Neural cell (in vitro differentiated cells): ENCODE results near the gene TPRA1. TPM values are rescaled to one million over a fixed set of nuclear protein-coding genes. Genes with fewer than 3 reads are reported as not detected.

Experiments used
- H2AFZ ChIP-seq: fragments of 200-600, 300-800 bp; sonication (generic), shearing (Covaris generic); 2 replicates; pipeline ENCODE4 v1.6.0; 2014; ENCODE audit warnings: low read depth, mild to moderate bottlenecking, antibody characterized with exemption, low read length, moderate library complexity
- H3F3A ChIP-seq: fragments of 200-600 bp; shearing (Covaris generic); 2 replicates; pipeline ENCODE4 v1.6.1; 2016; ENCODE audit warnings: mild to moderate bottlenecking, moderate library complexity, mixed read lengths, antibody characterized with exemption, low read length; ENCODE audit not compliant: insufficient read depth, poor library complexity, severe bottlenecking
- H3K27ac ChIP-seq: fragments of 200-600, 300-800 bp; sonication (generic), shearing (Covaris generic); 2 replicates; pipeline ENCODE4 v1.5.1; 2014; ENCODE audit warnings: mild to moderate bottlenecking, low read length, moderate library complexity
- H3K27me3 ChIP-seq: fragments of 300-800, 200-600 bp; sonication (generic), shearing (Covaris generic); 2 replicates; pipeline ENCODE4 v1.6.0; 2014; ENCODE audit warnings: mild to moderate bottlenecking, low read depth, low read length, moderate library complexity; ENCODE audit not compliant: insufficient read depth
- H3K36me3 ChIP-seq: fragments of 300-800, 200-600 bp; sonication (generic), shearing (Covaris generic); 2 replicates; pipeline ENCODE4 v1.5.1; 2014; ENCODE audit warnings: mild to moderate bottlenecking, antibody characterized with exemption, low read length, moderate library complexity; ENCODE audit not compliant: insufficient read depth
- H3K4me2 ChIP-seq: fragments of 300-800, 200-600 bp; sonication (generic), shearing (Covaris generic); 2 replicates; pipeline ENCODE4 v1.6.0; 2014; ENCODE audit warnings: mild to moderate bottlenecking, low read length
- H3K4me3 ChIP-seq: fragments of 300-800, 200-600 bp; sonication (generic), shearing (Covaris generic); 2 replicates; pipeline ENCODE4 v1.5.1; 2014; ENCODE audit warnings: mild to moderate bottlenecking, low read length, moderate library complexity
- H3K79me2 ChIP-seq: fragments of 200-600 bp; shearing (Covaris generic); replicated peaks from 2 replicates; pipeline ENCODE4 v1.6.0; 2014; ENCODE audit warnings: mild to moderate bottlenecking, low read length, moderate library complexity; ENCODE audit not compliant: insufficient read depth
- H3K9ac ChIP-seq: fragments of 300-800, 200-600 bp; sonication (generic), shearing (Covaris generic); 2 replicates; pipeline ENCODE4 v1.6.1; 2016; ENCODE audit warnings: mild to moderate bottlenecking, low read length, mixed read lengths
- H3K9me2 ChIP-seq: fragments of 200-600 bp; shearing (Covaris generic); 2 replicates; pipeline ENCODE4 v1.6.1; 2016; ENCODE audit warnings: mild to moderate bottlenecking, low read length, mixed read lengths; ENCODE audit not compliant: insufficient read depth
- H3K9me3 ChIP-seq: fragments of 200-600, 300-800 bp; sonication (generic), shearing (Covaris generic); 2 replicates; pipeline ENCODE4 v1.6.1; 2016; ENCODE audit warnings: mild to moderate bottlenecking, mixed run types, low read length, moderate library complexity, mixed read lengths
- H4K20me1 ChIP-seq: fragments of 200-600 bp; shearing (Covaris generic); 2 replicates; pipeline ENCODE4 v1.6.1; 2016; ENCODE audit warnings: mild to moderate bottlenecking, mixed run types; ENCODE audit not compliant: insufficient read depth
- CTCF ChIP-seq: fragments of 450-650 bp; IDR thresholded peaks from 2 replicates; pipeline ENCODE4 v1.5.1; 2014; ENCODE audit warnings: antibody characterized with exemption, mild to moderate bottlenecking, moderate library complexity; ENCODE audit not compliant: poor library complexity, severe bottlenecking
- EP300 ChIP-seq: fragments of 450-650 bp; conservative IDR thresholded peaks from 2 replicates; pipeline ENCODE4 v1.6.1; 2014; ENCODE audit warnings: antibody characterized with exemption, mild to moderate bottlenecking, moderate library complexity; ENCODE audit not compliant: poor library complexity, severe bottlenecking
- EZH2 ChIP-seq: fragments of 200-600, 300-800 bp; shearing (Covaris generic), sonication (generic); IDR thresholded peaks from 2 replicates; pipeline ENCODE4 v1.6.1; 2014; ENCODE audit warnings: antibody characterized with exemption, low read length, borderline replicate concordance, mild to moderate bottlenecking; ENCODE audit not compliant: insufficient read depth, poor library complexity, severe bottlenecking
- MXI1 ChIP-seq: fragments of 450-650 bp; conservative IDR thresholded peaks from 2 replicates; pipeline ENCODE4 v1.6.1; 2014; ENCODE audit warnings: antibody characterized with exemption, mild to moderate bottlenecking; ENCODE audit not compliant: poor library complexity, severe bottlenecking
- POLR2AphosphoS5 ChIP-seq: IDR thresholded peaks from 2 replicates; pipeline ENCODE4 v1.6.1; 2012
- RAD21 ChIP-seq: fragments of 450-650 bp; conservative IDR thresholded peaks from 2 replicates; pipeline ENCODE4 v1.6.1; 2014; ENCODE audit warnings: antibody characterized with exemption, mild to moderate bottlenecking, moderate library complexity
- REST ChIP-seq: IDR thresholded peaks from 2 replicates; pipeline ENCODE4 v1.6.1; 2012; ENCODE audit warnings: borderline replicate concordance
- SMC3 ChIP-seq: fragments of 450-650 bp; conservative IDR thresholded peaks from 2 replicates; pipeline ENCODE4 v1.6.1; 2014; ENCODE audit warnings: antibody characterized with exemption, mild to moderate bottlenecking, moderate library complexity; ENCODE audit not compliant: poor library complexity
- TAF1 ChIP-seq: IDR thresholded peaks from 2 replicates; pipeline ENCODE4 v1.6.1; 2012; ENCODE audit warnings: low read depth
- polyA plus RNA-seq: library from polyadenylated mRNA; depleted of rRNA; stranded (reverse); fragments of >200 nt; gene quantifications from 2 replicates; pipeline ENCODE4 v1.2.3, GENCODE V29; 2014

Gene TPRA1
- polyA plus RNA-seq, 1 donor from 2014 or later = 26.5 TPM

DNA sequence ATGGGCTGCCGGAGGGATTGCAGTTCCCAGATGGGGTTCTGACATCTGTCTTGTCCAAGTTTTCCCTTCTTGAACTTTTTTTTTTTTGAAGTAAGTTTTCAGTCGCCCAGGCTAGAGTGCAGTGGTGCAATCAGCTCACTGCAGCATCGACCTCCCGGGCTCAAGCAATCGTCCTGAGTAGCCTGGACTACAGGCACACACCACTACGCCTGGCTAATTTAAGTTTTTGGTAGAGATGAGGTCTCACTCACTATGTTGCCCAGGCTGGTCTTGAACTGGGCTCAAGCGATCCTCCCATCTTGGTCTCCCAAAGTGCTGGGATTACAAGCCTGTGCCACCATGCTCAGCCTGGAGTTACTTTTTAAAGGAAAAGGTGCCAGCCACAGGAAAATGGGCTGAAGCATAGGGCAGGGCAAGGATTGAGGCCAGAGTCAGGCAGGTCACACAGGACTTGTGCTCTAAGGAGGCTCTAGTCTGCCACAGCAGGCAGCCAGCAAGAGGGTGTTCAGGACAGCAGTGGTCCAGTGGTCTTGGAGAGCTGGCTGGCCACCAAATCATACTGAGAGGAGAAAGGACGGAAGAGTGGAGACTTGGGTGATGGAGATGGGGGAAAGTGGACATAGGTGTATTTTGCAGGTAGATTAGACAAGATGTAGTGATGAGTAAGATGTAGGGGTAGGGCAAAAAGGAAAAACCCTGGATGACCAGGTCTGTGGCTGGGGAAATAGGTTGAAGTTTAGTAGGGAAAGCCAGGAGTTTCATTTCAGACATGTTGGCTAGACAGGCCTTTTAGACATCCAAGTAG, 32.4 kb upstream of the TPRA1 start:
- no peaks in the 10 kb centered on the region for H4K20me1 ChIP-seq
- no peak overlapping the region for H3K27ac ChIP-seq
- H3K4me3 ChIP-seq = no peak overlapping the region
- H3K9me3 ChIP-seq = no peaks in the 10 kb centered on the region
- H3K79me2 ChIP-seq = no peaks in the 10 kb centered on the region
- TF ChIP-seq SMC3 (no peak), RAD21 (no peak), MXI1 (no peak), EZH2 (no peak), TAF1 (no peak), REST (no peak), CTCF (no peak), POLR2AphosphoS5 (no peak), EP300 (no peak)
- H3F3A ChIP-seq = no peaks in the 10 kb centered on the region
- no peak overlapping the region for H3K4me2 ChIP-seq
- no peaks in the 10 kb centered on the region for H3K9me2 ChIP-seq
- H2AFZ ChIP-seq = no peak overlapping the region
- H3K36me3 ChIP-seq = no peaks in the 10 kb centered on the region
- H3K9ac ChIP-seq = no peak overlapping the region
- H3K27me3 ChIP-seq = no peaks in the 10 kb centered on the region

GRCh38 chr3:127622031-127622430, 31.5 kb upstream of the TPRA1 start:
- H4K20me1 ChIP-seq = no peaks in the 10 kb centered on the region
- H3K9me3 ChIP-seq = no peaks in the 10 kb centered on the region
- H3K27ac ChIP-seq = no peak overlapping the region
- no peaks in the 10 kb centered on the region for H3K9me2 ChIP-seq
- no peak overlapping the region for H3K4me3 ChIP-seq
- no peaks in the 10 kb centered on the region for H3K27me3 ChIP-seq
- H3F3A ChIP-seq = no peaks in the 10 kb centered on the region
- no peak for TF ChIP-seq CTCF
- TF ChIP-seq TAF1 = no peak
- TF ChIP-seq EP300 = no peak
- TF ChIP-seq SMC3 = no peak
- no peak for TF ChIP-seq MXI1
- no peak for TF ChIP-seq EZH2
- TF ChIP-seq POLR2AphosphoS5 = no peak
- TF ChIP-seq RAD21 = no peak
- TF ChIP-seq REST = no peak
- H3K4me2 ChIP-seq = no peak overlapping the region
- no peaks in the 10 kb centered on the region for H3K36me3 ChIP-seq
- H2AFZ ChIP-seq = no peak overlapping the region
- no peaks in the 10 kb centered on the region for H3K79me2 ChIP-seq
- no peak overlapping the region for H3K9ac ChIP-seq
